Stomach smooth muscle (tissue), 2 donors: ENCODE results near the gene SAT2.
A peak's percentile ranks its signal among the peaks of the same experiment; 100 is the strongest.
"Not testable (repeated sequence)": the region's sequence is repeated elsewhere in the genome, so short reads cannot be mapped to it uniquely, and the experiment has no call there.

Experiments used
- H3K27ac ChIP-seq: one replicate; pipeline ENCODE4 v1.7.0; 2013; ENCODE audit warnings: mild to moderate bottlenecking, low read length, inconsistent platforms
- H3K27me3 ChIP-seq, 2 donors: one replicate each; pipeline ENCODE4 v1.7.0; 2013; ENCODE audit warnings: low read length in 2 of 2; ENCODE audit not compliant: insufficient read depth in 2 of 2, control insufficient read depth in 1 of 2
- H3K36me3 ChIP-seq, 2 donors: one replicate each; pipeline ENCODE4 v1.7.0; 2013; ENCODE audit warnings: low read length in 2 of 2; ENCODE audit not compliant: control insufficient read depth in 2 of 2, insufficient read depth in 2 of 2
- H3K4me1 ChIP-seq: one replicate; pipeline ENCODE4 v1.7.0; 2013; ENCODE audit warnings: low read length; ENCODE audit not compliant: control insufficient read depth, insufficient read depth
- H3K4me3 ChIP-seq, 2 donors: one replicate each; pipeline ENCODE4 v1.7.0; 2013; ENCODE audit warnings: low read length in 2 of 2
- H3K9ac ChIP-seq, 2 donors: one replicate each; pipeline ENCODE4 v1.7.0; 2013; ENCODE audit warnings: low read length in 2 of 2, mild to moderate bottlenecking in 1 of 2
- H3K9me3 ChIP-seq, 2 donors: one replicate each; pipeline ENCODE4 v1.7.0; 2013; ENCODE audit warnings: low read length in 2 of 2; ENCODE audit not compliant: control insufficient read depth in 2 of 2
- donor health status: healthy.
- donor health status: Pancreatic carcinoma.

Gene SAT2

DNA sequence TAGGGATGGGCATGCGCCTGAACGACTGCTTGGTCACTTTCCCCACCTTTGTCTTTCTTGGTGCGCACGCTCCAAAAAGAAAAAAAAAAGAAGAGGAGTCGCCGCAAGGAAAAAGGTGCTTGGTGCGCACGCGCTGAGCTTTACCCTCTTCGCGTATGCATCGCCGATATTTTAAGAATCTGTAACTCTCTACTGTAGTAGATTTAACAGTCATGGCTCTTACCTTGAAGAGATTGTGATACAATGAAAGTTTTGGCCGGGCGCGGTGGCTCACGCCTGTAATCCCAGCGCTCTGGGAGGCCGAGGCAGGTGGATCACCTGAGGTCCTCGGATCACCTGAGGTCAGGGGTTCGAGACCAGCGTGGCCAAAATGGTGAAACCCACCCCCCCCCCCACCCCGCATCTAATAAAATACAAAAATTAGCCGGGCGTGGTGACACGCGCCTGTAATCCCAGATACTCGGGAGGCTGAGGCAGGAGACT lies 12.3 kb downstream of the SAT2 start:
- H3K9ac ChIP-seq = peak overlapping the region; percentile 67 to 69
- no peaks in the 10 kb centered on the region for H3K27me3 ChIP-seq
- no peaks in the 10 kb centered on the region for H3K9me3 ChIP-seq
- peaks cover 19% of the 10 kb centered on the region for H3K4me1 ChIP-seq
- peaks cover 2 to 3% of the 10 kb centered on the region in 2 donors for H3K36me3 ChIP-seq
- H3K4me3 ChIP-seq = peak overlapping the region; percentile 69 to 73
- H3K27ac ChIP-seq = peak overlapping the region; percentile 67

DNA sequence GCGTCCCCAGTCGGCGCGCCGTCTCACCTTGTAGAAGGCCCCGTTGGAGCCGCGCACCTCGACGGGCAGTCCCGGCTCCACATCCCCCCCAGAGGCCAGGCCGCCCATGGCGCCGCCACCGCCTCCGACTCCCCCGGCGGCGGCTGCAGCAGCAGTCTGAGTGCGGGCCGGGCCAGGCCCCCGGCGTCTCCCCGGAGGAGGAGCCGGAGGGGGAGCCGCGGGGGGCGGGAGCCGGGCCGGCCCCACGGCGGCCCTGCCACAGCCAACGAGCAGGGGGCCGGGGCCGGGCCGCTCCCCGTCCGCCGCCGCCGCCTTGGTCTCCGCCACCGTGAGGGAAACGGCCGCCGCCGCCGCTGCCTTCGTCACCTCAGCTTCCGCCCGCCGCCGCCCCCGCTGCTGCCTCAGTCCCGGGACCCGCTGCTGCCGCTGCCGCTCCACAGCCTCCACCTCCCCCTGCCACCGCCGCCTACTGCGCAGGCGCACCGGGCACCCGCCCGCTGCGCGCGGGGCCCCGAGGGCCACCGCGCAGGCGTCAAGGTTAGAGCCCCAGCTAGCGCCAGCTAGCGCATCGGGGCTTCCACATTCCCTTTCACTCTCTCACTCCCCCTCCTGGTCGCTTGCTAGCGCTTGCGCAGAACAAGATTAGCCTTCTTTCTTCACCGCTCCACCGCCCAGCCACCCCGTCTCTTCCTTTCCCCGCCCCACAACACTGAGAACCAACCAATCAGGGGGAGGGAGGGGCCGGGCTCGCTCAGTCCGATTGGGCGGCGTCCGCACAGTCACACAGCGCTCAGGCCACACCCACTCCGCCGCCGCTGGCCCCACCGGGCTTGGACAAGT lies 13.0 kb downstream of the SAT2 start, which contains the start of gene FXR2:
FXR2 (minus strand) TSS at position 473 of the 840 bp plus-strand sequence; CDS start at position 108, 365 bp downstream.
- peak within 1 kb of the TSS; percentile 75 to 90 for H3K9ac ChIP-seq

DNA sequence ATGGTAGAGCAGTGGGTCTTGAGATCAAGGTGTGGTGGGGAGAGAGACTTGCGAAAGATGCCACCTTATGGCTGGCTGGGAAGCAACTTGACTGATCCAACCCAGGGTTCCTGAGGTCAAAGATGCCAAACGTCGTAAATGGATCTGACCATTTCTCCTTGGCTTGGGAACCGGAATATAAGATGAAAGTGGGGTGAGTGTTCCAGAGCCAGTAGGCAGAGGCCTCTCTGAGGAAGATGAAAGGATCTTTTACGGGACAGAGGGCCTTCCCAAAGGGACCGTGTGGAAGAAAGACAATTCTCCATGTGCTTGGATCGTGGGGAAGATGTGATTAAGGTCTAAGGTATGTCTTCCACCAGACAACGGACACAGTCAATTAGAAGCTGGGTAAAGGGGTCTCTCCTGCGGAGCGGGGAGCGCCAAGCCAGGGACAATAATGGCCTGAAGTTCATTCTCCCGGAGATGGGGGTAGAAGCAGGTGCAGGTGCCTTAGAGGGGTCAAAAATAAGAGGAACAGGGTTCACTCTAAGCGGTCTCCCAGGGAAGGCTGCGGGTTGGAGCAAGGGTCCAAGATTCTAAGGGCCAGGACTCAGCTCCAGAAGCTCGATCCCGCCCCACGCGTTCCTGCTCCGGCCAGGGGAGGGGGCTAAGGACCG lies 13.7 kb downstream of the SAT2 start:
- peak overlapping the region; percentile 84 to 87 for H3K4me3 ChIP-seq
- peak overlapping the region; percentile 77 for H3K27ac ChIP-seq
- no peaks in the 10 kb centered on the region for H3K9me3 ChIP-seq
- peaks cover 2 to 6% of the 10 kb centered on the region in 2 donors for H3K36me3 ChIP-seq
- H3K9ac ChIP-seq = peak overlapping the region; percentile 75 to 90
- H3K27me3 ChIP-seq = no peaks in the 10 kb centered on the region
- H3K4me1 ChIP-seq = peaks cover 19% of the 10 kb centered on the region

More for the DNA sequence above, 13.0 kb downstream of the SAT2 start, which contains the start of gene FXR2:
- H3K36me3 ChIP-seq = peaks cover 2 to 6% of the 10 kb centered on the region in 2 donors
- peaks cover 19% of the 10 kb centered on the region for H3K4me1 ChIP-seq
- H3K27me3 ChIP-seq = no peaks in the 10 kb centered on the region
- no peaks in the 10 kb centered on the region for H3K9me3 ChIP-seq
- peak within 1 kb of the TSS; percentile 84 to 87 for H3K4me3 ChIP-seq
- H3K27ac ChIP-seq = peak within 1 kb of the TSS; percentile 77

DNA sequence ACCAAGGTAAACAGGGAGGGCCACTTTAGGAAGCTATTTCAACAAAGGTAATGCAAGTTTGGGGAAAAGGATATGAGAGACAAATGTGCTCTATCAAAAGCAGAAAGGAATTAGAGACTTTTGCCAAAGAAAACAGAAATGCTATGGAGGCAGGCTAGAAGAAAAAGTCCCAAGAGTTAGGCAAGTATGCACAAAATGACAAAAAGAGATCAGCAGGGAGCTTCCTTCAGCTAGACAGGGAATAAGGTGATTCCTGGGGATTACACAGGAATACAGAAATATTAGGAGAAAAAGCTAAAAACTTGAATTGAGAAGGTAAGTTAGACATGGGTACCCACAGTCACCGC lies 15.4 kb downstream of the SAT2 start:
- H3K36me3 ChIP-seq = peaks cover 2 to 6% of the 10 kb centered on the region in 2 donors
- H3K4me3 ChIP-seq = no peak overlapping the region
- H3K27ac ChIP-seq = no peak overlapping the region
- peaks cover 19% of the 10 kb centered on the region for H3K4me1 ChIP-seq
- no peaks in the 10 kb centered on the region for H3K27me3 ChIP-seq
- H3K9ac ChIP-seq = no peak overlapping the region
- H3K9me3 ChIP-seq = no peaks in the 10 kb centered on the region

DNA sequence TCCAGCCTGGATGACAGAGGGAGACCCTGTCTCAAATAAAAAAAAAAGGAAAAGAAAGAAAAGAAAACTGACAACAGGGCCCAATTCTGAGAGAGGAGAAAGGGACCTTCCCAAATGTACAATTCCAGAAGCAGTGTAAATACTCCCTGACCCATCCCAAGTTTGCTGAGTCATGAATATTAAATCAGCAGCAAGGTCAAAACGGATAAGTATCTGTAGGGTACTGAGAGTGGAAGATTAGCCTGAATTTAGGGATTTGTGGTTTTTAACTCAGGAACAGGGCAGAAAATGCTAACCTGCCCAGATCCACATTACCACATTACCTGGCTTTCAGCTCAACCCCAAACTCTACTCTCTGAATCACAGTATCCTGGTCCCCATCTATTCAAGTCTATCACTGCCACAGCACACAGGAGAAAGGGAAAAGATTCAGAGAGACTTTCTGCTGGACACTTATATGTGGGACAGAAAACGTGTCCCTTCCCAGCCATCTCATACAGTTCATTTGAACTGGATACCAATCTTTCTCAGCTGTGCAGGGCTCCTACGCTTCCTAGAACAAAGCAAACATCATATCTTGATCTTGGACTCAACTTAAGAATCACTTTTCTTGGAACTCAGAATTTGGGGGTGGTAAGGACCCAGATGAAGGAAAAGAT lies 15.9 kb downstream of the SAT2 start:
- Histone ChIP-seq H3K9ac (no peak overlapping the region), H3K27ac (no peak overlapping the region), H3K36me3 (peaks cover 2 to 6% of the 10 kb centered on the region in 2 donors), H3K27me3 (no peaks in the 10 kb centered on the region), H3K4me3 (no peak overlapping the region), H3K4me1 (peaks cover 19% of the 10 kb centered on the region), H3K9me3 (no peaks in the 10 kb centered on the region)

DNA sequence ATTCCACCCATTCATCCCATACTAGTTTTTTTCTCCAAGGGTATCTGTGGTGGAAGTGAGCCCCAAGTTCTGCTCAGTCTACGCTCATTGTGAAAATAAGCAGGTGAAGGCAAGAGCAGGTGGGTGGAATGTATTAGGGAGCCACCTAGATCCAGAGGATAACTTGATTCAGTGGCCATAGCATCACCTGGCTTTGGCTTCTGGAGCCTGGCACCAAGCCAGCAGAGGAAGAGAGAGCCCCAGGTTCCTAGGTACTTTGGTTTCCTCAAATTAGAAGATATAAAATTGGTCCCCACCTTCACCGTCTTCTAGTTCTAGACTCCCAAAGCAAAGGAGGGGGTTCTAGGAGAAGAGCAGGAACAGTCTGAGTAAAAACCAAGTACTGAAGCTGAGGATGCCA lies 17.0 kb downstream of the SAT2 start:
- H3K36me3 ChIP-seq = peaks cover 6 to 8% of the 10 kb centered on the region in 2 donors
- H3K4me1 ChIP-seq = peaks cover 19% of the 10 kb centered on the region
- H3K9me3 ChIP-seq = no peaks in the 10 kb centered on the region
- H3K27ac ChIP-seq = no peak overlapping the region
- H3K27me3 ChIP-seq = no peaks in the 10 kb centered on the region
- no peak overlapping the region for H3K4me3 ChIP-seq
- H3K9ac ChIP-seq = no peak overlapping the region

DNA sequence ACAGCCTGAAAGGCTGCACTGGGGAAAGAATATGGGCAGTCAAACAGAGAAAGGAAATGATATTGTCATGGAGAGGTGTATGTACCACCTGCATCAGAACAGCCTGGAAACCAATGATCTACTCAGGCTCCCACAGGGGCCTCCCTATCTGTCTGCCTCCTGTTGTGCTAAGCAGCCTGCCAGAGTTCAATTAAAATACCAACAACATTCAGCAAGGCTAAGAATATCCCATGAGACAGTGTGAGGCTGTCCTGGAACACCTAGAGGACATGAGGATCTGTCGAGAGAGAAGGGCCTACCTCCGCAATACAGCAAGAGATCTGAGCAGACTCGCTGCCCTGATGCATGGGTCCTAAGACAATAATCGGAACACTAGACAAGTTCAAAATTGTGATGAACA lies 21.3 kb downstream of the SAT2 start:
- H3K27me3 ChIP-seq = no peaks in the 10 kb centered on the region

DNA sequence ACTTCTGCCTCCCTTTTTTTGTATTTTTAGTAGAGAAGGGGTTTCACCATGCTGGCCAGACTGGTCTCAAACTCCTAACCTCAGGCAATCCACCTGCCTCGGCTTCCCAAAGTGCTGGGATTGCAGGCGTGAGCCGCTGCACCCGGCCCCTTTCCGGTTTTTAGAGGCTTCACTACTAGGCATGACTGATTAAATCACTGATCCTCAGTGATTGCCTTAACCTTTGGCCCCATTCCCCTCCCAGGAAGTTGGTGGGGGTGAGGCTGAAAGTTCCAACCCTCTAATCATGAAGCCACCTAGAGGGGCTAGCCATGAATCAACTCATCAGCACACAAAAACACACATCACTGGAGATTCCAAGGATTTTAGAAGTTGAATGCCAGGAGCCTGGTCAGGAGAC lies 30.1 kb downstream of the SAT2 start:
- peaks cover 57 to 60% of the 10 kb centered on the region in 2 donors for H3K36me3 ChIP-seq
- H3K27ac ChIP-seq, H3K27me3 ChIP-seq, H3K4me1 ChIP-seq, H3K9me3 ChIP-seq, H3K4me3 ChIP-seq, H3K9ac ChIP-seq: not testable (repeated sequence)

More for the DNA sequence above, 21.3 kb downstream of the SAT2 start:
- H3K27ac ChIP-seq = no peak overlapping the region
- H3K4me3 ChIP-seq = no peak overlapping the region
- H3K4me1 ChIP-seq = no peaks in the 10 kb centered on the region
- H3K36me3 ChIP-seq = peaks cover 34% of the 10 kb centered on the region in 2 donors
- H3K9me3 ChIP-seq = no peaks in the 10 kb centered on the region
- H3K9ac ChIP-seq = peak overlapping the region in 1 of 2 donors; percentile 13

DNA sequence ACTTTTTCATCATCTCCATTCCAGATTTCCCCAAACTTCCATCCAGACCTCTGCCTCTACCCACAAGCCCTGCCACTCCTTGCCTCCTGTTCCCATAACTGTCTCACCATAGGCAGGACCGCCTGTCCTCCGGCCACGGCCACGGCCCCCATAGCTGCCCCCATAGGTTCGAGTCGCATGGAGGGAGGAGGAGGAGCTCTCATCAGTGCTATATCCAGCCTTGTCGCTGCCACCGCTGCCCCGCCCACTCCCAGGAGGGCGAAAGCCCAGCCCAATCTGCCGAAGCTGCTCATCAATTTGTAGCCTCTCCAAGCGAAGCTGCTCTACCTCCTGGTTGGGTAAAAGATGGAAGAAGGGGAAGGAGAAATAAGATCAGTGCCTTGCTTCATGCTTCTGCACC lies 34.3 kb downstream of the SAT2 start:
- H3K27ac ChIP-seq = no peak overlapping the region
- H3K36me3 ChIP-seq = peaks cover 50 to 56% of the 10 kb centered on the region in 2 donors
- no peak overlapping the region for H3K9ac ChIP-seq
- peaks cover 17% of the 10 kb centered on the region for H3K4me1 ChIP-seq
- H3K9me3 ChIP-seq = no peaks in the 10 kb centered on the region
- H3K4me3 ChIP-seq = no peak overlapping the region
- H3K27me3 ChIP-seq = no peaks in the 10 kb centered on the region

DNA sequence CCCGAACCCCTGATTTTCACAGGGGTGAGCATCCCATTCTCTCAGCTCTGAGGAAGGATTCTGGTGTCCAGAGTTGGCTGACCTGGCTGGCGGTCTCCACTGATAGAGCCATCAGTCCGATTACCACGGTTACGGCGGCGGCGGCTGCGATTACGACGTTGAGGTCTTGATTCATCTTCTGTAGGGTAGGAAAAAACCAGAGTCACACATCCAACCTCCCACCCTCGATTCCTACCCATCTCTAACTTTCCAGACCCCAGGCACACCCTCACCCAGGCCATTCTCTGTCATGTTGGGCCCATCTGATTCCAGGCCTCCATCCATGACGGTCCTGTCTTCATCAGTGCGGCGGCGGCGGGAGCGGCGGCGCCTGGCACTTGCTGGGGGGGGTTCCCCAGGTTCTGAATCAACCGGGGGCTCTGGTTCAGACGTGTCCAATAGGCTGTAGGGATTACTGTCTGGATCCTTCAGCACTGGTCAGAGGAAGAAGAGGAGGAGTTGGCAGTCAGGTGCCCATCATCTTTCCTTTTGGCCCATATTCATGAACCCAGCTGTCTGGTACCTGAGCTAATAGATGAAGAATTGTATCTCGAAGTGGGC lies 35.1 kb downstream of the SAT2 start:
- no peak overlapping the region for H3K4me3 ChIP-seq
- H3K9me3 ChIP-seq = no peaks in the 10 kb centered on the region
- H3K4me1 ChIP-seq = peaks cover 24% of the 10 kb centered on the region
- H3K27ac ChIP-seq = no peak overlapping the region
- no peaks in the 10 kb centered on the region for H3K27me3 ChIP-seq
- H3K9ac ChIP-seq = no peak overlapping the region
- H3K36me3 ChIP-seq = peaks cover 50 to 55% of the 10 kb centered on the region in 2 donors
